GM18519 (cell line): ENCODE results near the gene UTP11.

Source experiments
- ATAC-seq: cut with Tn5 transposase; IDR thresholded peaks from one replicate; pipeline ENCODE4 v1.9.1; 2021; ENCODE audit warnings: mild to moderate bottlenecking, moderate library complexity; ENCODE audit not compliant: unreplicated experiment, low FRiP score

The UTP11 gene

GRCh38 chr1:38003261-38004250 is 9.0 kb upstream of the UTP11 start:
- no peak for ATAC-seq

- ATAC-seq: no peak
Measured at GRCh38 chr1:38004284-38005108, 8.0 kb upstream of the UTP11 start.

GRCh38 chr1:38005195-38006007 is 7.1 kb upstream of the UTP11 start, which contains the start of gene FHL3:
FHL3 (minus strand) TSS chr1:38005514; CDS start chr1:37999412, 6,102 bp downstream.
- no peak for ATAC-seq

- ATAC-seq: no peak
Measured at GRCh38 chr1:38006008-38006828, 6.3 kb upstream of the UTP11 start.

- no peak for ATAC-seq
Measured at GRCh38 chr1:38009088-38009840, 3.3 kb upstream of the UTP11 start.

- no peak for ATAC-seq
Measured at GRCh38 chr1:38009841-38010180, 2.7 kb upstream of the UTP11 start.

- no peak for ATAC-seq
Measured at GRCh38 chr1:38013227-38013622, 691 bp downstream of the UTP11 start.

GRCh38 chr1:38014171-38014570 is 1.6 kb downstream of the UTP11 start:
- no peak for ATAC-seq

GRCh38 chr1:38014724-38015424 is 2.3 kb downstream of the UTP11 start:
- no peak for ATAC-seq

- ATAC-seq: no peak
Measured at GRCh38 chr1:38015978-38016725, 3.6 kb downstream of the UTP11 start.

- no peak for ATAC-seq
Measured at GRCh38 chr1:38018864-38019343, 6.4 kb downstream of the UTP11 start.

- ATAC-seq: no peak
Measured at GRCh38 chr1:38020396-38020795, 7.9 kb downstream of the UTP11 start.

GRCh38 chr1:38021969-38022368 is 9.4 kb downstream of the UTP11 start:
- ATAC-seq: no peak

- no peak for ATAC-seq
Measured at GRCh38 chr1:38022810-38023209, 10.3 kb downstream of the UTP11 start.

- ATAC-seq: no peak
Measured at GRCh38 chr1:38025233-38025632, 12.7 kb downstream of the UTP11 start.

- ATAC-seq: no peak
Measured at GRCh38 chr1:38025664-38026063, 13.1 kb downstream of the UTP11 start.

GRCh38 chr1:38026592-38027200 is 14.2 kb downstream of the UTP11 start:
- ATAC-seq: no peak
